Heart right ventricle (tissue), 16 donors: ENCODE data around the gene ZNF764. TPM values are rescaled to one million over a fixed set of nuclear protein-coding genes. Genes with fewer than 3 reads are reported as not detected.
"Not testable (repeated sequence)": the region's sequence is repeated elsewhere in the genome, so short reads cannot be mapped to it uniquely, and the experiment has no call there.

Experiments used
- ATAC-seq, 8 donors: fragments of 200-7000 bp; cut with Tn5 transposase; one replicate each; pipeline ENCODE4 v1.9.1; 2020; ENCODE audit warnings: mild to moderate bottlenecking in 8 of 8, moderate library complexity in 8 of 8, moderate number of reproducible peaks in 1 of 8
- DNase-seq, 2 donors: peaks; one replicate each; pipeline ENCODE4 v3.0.0-alpha.2; 2020
- H3K27ac ChIP-seq, 10 donors: fragments of 200-600 bp; sonication (generic) in 2 of 10; one replicate each; pipeline versions ENCODE4 v1.5.0 to v1.8.0; 2020 to 2022; ENCODE audit warnings: mild to moderate bottlenecking in 3 of 10
- H3K27me3 ChIP-seq, 7 donors: fragments of 200-600 bp; one replicate each; pipeline ENCODE4 v1.8.0; 2021 to 2022; ENCODE audit warnings: mild to moderate bottlenecking in 2 of 7
- H3K36me3 ChIP-seq, 9 donors: fragments of 200-600 bp; sonication (generic) in 1 of 9; one replicate each; pipeline versions ENCODE4 v1.5.0 to v1.8.0; 2020 to 2022; ENCODE audit warnings: mild to moderate bottlenecking in 2 of 9
- H3K4me1 ChIP-seq, 9 donors: fragments of 200-600 bp; sonication (generic) in 1 of 9; one replicate each; pipeline versions ENCODE4 v1.5.0 to v1.8.0; 2020 to 2022; ENCODE audit warnings: mild to moderate bottlenecking in 4 of 9
- H3K4me3 ChIP-seq, 10 donors: fragments of 200-600 bp; sonication (generic) in 2 of 10; one replicate each; pipeline versions ENCODE4 v1.5.0 to v1.8.0; 2020 to 2022; ENCODE audit warnings: mild to moderate bottlenecking in 7 of 10, moderate library complexity in 2 of 10
- H3K9me3 ChIP-seq, 11 donors: fragments of 200-600 bp in 10 of 11; sonication (generic) in 2 of 11; one replicate each; pipeline versions ENCODE4 v1.5.0 to v1.8.0; 2013 to 2022; ENCODE audit warnings: mild to moderate bottlenecking in 2 of 11, control low read depth in 1 of 11, moderate library complexity in 1 of 11
- CTCF ChIP-seq, 9 donors: fragments of 200-600 bp; sonication (generic) in 2 of 9; IDR thresholded peaks; one replicate each; pipeline versions ENCODE4 v1.5.0 to v1.8.0; 2021 to 2022; ENCODE audit warnings: antibody characterized with exemption in 9 of 9, mild to moderate bottlenecking in 5 of 9, moderate library complexity in 1 of 9
- whole genome bisulfite sequencing, 2 donors: extraction: QIAGEN DNeasy Blood & Tissue Kit; methylation state at CpG; one replicate each; pipeline ENCODE4 v1.1.7; 2013; ENCODE audit warnings: inconsistent platforms in 1 of 2; 5-methylcytosine and 5-hydroxymethylcytosine counted together
- intact Hi-C, 10 donors: fragments of 100-400 bp; cut with DNase I; formaldehyde crosslinking; loops; one replicate each; pipeline versions ENCODE4 v1.11.1 to v1.14.2; 2022
- polyA plus RNA-seq, 2 donors: library from polyadenylated mRNA; stranded (reverse); fragments of 200-250 nt; gene quantifications; one replicate each; pipeline ENCODE4 v1.2.3, GENCODE V29; 2013
- total RNA-seq, 10 donors: library from RNA; stranded (reverse); fragmentation: NEBNext Ultra II Directional in 3 of 10; extraction: Animal tissue kit (Norgen Biotek cat#: 25700) in 3 of 10; gene quantifications; one replicate each; pipeline versions ENCODE4 v1.2.1 to v1.2.4, GENCODE V29; 2021 to 2023
- donor health status: Arrhythmogenic right ventricular cardiomyopathy.
- donor health status: ischemic (EF 13 %, LVEDD 7.1; RV severe dilation, severe dysfunction).
- donor health status: healthy with polysubstance abuse.
- donor health status: DM: no; HTN: yes; CAD: no.
- donor health status: DM: no; HTN: no; CAD: no.
- donor health status: ischemic (EF 25% LVEDD 6.9; RV normal size, moderate dysfunction).
- donor health status: ischemic (EF 25% LVEDD 5.7; RV mildly dilated, moderate dysfunction).
- donor health status: healthy.
- donor health status: DM: yes; HTN: yes; CAD: no.
- donor health status: Ischemic cardiomyopathy.
- donor health status: ischemic (EF 35%, LVEDD 5.7; RV mildly dilated, moderate dysfunction).
- donor health status: nonischemic (EF 11% LVEDD 7.7; RV severe dilation, severe dysfunction).
- donor health status: DM: yes; HTN: yes; CAD: no.
- donor health status: PGD.
- donor health status: ischemic (EF 29% LVEDD 5.4; RV normal size, mild dysfunction).
- donor health status: nonischemic (EF 23%, LVEDD 6.1; RV moderate dilation, normal function).

Gene ZNF764
- total and polyA plus RNA-seq, 12 donors = 5.6 to 15.3 (median 10.3) TPM

- intact Hi-C loops = loop anchor here in 7 of 10 donors (2.0 to 10.0 kb wide), 10 partner anchors 33 to 129 kb away; partner anchors contain the start of genes SEPHS2 (in 5 of the 7), ZNF688 (in 4 of the 7), DCTPP1 (in 1 of the 7) and FBRS (in 1 of the 7)
- no peak for TF ChIP-seq CTCF (IDR thresholded peaks at IDR 0.05)
- no peaks in the 10 kb centered on the region for H3K9me3 ChIP-seq
- H3K27ac ChIP-seq = peak overlapping the region; percentile 94 to 100 (median 99)
- peaks cover 8 to 48% (median 38%) of the 10 kb centered on the region in 9 donors for H3K4me1 ChIP-seq
- DNase-seq (no peak), ATAC-seq (no peak)
- peak overlapping the region; percentile 19 to 87 (median 71) for H3K4me3 ChIP-seq
- whole genome bisulfite sequencing, 2 donors = 51 to 60% methylated on average over 4 of the region's 4 CpGs
- no peaks in the 10 kb centered on the region for H3K27me3 ChIP-seq
- peaks cover 0 to 22% (median 0%) of the 10 kb centered on the region in 9 donors for H3K36me3 ChIP-seq
Measured at GRCh38 chr16:30525844-30526136, 32.4 kb downstream of the ZNF764 start.

- ATAC-seq = no peak
- Histone ChIP-seq H3K27me3 (no peaks in the 10 kb centered on the region), H3K27ac (peak overlapping the region in 4 of 10 donors; percentile 21 to 100 (median 70)), H3K36me3 (peaks cover 0 to 23% (median 0%) of the 10 kb centered on the region in 9 donors), H3K4me1 (peaks cover 8 to 48% (median 38%) of the 10 kb centered on the region in 9 donors), H3K9me3 (no peaks in the 10 kb centered on the region), H3K4me3 (peak overlapping the region in 1 of 10 donors; percentile 63)
- 94 to 95% methylated on average over 60 of the region's 60 CpGs for WGBS, 2 donors
- TF ChIP-seq CTCF (IDR thresholded peaks at IDR 0.05) = no peak
- DNase-seq = no peak
- intact Hi-C loops = loop anchor here in 7 of 10 donors (5.0 to 10.0 kb wide), 7 partner anchors 47 to 130 kb away; partner anchors contain the start of genes SEPHS2 (in 4 of the 7), ZNF688 (in 4 of the 7), DCTPP1 (in 1 of the 7) and FBRS (in 1 of the 7)
Measured at GRCh38 chr16:30524575-30525568, 33.3 kb downstream of the ZNF764 start.

- Histone ChIP-seq H3K27ac (peak overlapping the region in 5 of 10 donors; percentile 5 to 42 (median 31)), H3K4me3 (peak overlapping the region in 2 of 10 donors; percentile 5 to 10), H3K36me3 (peaks cover 0 to 31% (median 0%) of the 10 kb centered on the region in 9 donors), H3K27me3 (no peaks in the 10 kb centered on the region), H3K4me1 (peaks cover 8 to 43% (median 32%) of the 10 kb centered on the region in 9 donors), H3K9me3 (no peaks in the 10 kb centered on the region)
- WGBS, 2 donors = 69 to 70% methylated on average over 26 of the region's 26 CpGs
- intact Hi-C loops = loop anchor here in 2 of 10 donors (10.0 kb wide), 3 partner anchors 51 to 131 kb away; partner anchors contain the start of genes FBRS (in 1 of the 2), PRR14 (in 1 of the 2), SEPHS2 (in 1 of the 2) and ZNF688 (in 1 of the 2)
- TF ChIP-seq CTCF (IDR thresholded peaks at IDR 0.05) = no peak
- DNase-seq = peak in 1 of 2 donors; percentile 69
- no peak for ATAC-seq
Measured at GRCh38 chr16:30523768-30524574, 34.2 kb downstream of the ZNF764 start.

- not testable (repeated sequence) for DNase-seq, H3K27me3 ChIP-seq, ATAC-seq, H3K4me3 ChIP-seq, H3K9me3 ChIP-seq, H3K27ac ChIP-seq
- intact Hi-C loops = loop anchor here in 2 of 10 donors (10.0 kb wide), 3 partner anchors 52 to 132 kb away; partner anchors contain the start of genes FBRS (in 1 of the 2), PRR14 (in 1 of the 2), SEPHS2 (in 1 of the 2) and ZNF688 (in 1 of the 2)
- 90 to 96% methylated on average over 12 of the region's 12 CpGs for WGBS, 2 donors
- peaks cover 0 to 42% (median 0%) of the 10 kb centered on the region in 9 donors for H3K36me3 ChIP-seq
- peaks cover 6 to 34% (median 23%) of the 10 kb centered on the region in 9 donors for H3K4me1 ChIP-seq
Measured at GRCh38 chr16:30522702-30523463, 35.3 kb downstream of the ZNF764 start.
